Measurements from ENCODE around the gene MAPK4.

GRCh38 chr18:50628533-50628905 is 68.6 kb downstream of the MAPK4 start:
- no peak for TF ChIP-seq CREM (CRISPR knock-in tag; IDR thresholded peaks at IDR 0.05)
- no peak for TF ChIP-seq CREB1 (CRISPR knock-in tag; IDR thresholded peaks at IDR 0.05)
- TF ChIP-seq JUN (CRISPR knock-in tag; IDR thresholded peaks at IDR 0.05) = no peak
- no peak for TF ChIP-seq CTCF (IDR thresholded peaks at IDR 0.05)
